HL-60 (cell line): ENCODE data around the gene PRG2.

ENCODE experiments used
- DNase-seq, 2 experiments: peaks; one replicate each; pipeline ENCODE4 v3.0.0-alpha.2; 2010 to 2020; ENCODE audit warnings: low read depth in 1 of 2, low spot score in 1 of 2
- H3K27ac ChIP-seq: fragments of 250-450 bp; sonication (Bioruptor Pico); replicated peaks from 2 replicates; pipeline ENCODE4 v1.5.1; 2020; ENCODE audit warnings: mild to moderate bottlenecking, moderate library complexity
- H3K27me3 ChIP-seq: fragments of 250-450 bp; sonication (Bioruptor Pico); 2 replicates; pipeline ENCODE4 v1.5.1; 2021; ENCODE audit warnings: mild to moderate bottlenecking, moderate library complexity; ENCODE audit not compliant: insufficient read depth, poor library complexity, severe bottlenecking
- H3K4me3 ChIP-seq: replicated peaks from 2 replicates; pipeline ENCODE4 v1.5.1; 2011; ENCODE audit warnings: mild to moderate bottlenecking, control low read depth, low read length; ENCODE audit not compliant: insufficient read depth
- CTCF ChIP-seq: IDR thresholded peaks from one replicate; pipeline ENCODE4 v1.5.1; 2011; ENCODE audit warnings: low read length, control low read depth, inconsistent platforms; ENCODE audit not compliant: insufficient read depth
- GABPA ChIP-seq: IDR thresholded peaks from 2 replicates; pipeline ENCODE4 v1.6.1; 2012; ENCODE audit warnings: low read depth
- POLR2AphosphoS5 ChIP-seq: IDR thresholded peaks from 2 replicates; pipeline ENCODE4 v1.6.1; 2012; ENCODE audit warnings: low read depth
- REST ChIP-seq: IDR thresholded peaks from 2 replicates; pipeline ENCODE4 v1.6.1; 2012; ENCODE audit warnings: low read depth; ENCODE audit not compliant: insufficient replicate concordance
- SPI1 ChIP-seq: IDR thresholded peaks from 2 replicates; pipeline ENCODE4 v1.6.1; 2012; ENCODE audit warnings: low read depth, mild to moderate bottlenecking, borderline replicate concordance

PRG2 gene

GRCh38 chr11:57391539-57391938 is 1.1 kb upstream of the PRG2 start:
- Histone ChIP-seq H3K27ac (no peak overlapping the region), H3K4me3 (no peak overlapping the region), H3K27me3 (no peaks in the 10 kb centered on the region)
- no peak for TF ChIP-seq CTCF
- TF ChIP-seq REST, result no peak
- TF ChIP-seq GABPA, result no peak
- TF ChIP-seq POLR2AphosphoS5, result no peak
- TF ChIP-seq SPI1, result no peak
- DNase-seq, result no peak

GRCh38 chr11:57391111-57391510 is 661 bp upstream of the PRG2 start:
- Histone ChIP-seq H3K27me3 (no peaks in the 10 kb centered on the region), H3K27ac (peak overlapping the region; percentile 72), H3K4me3 (no peak overlapping the region)
- no peak for TF ChIP-seq GABPA
- no peak for DNase-seq

- DNase-seq, result peak in 1 of 2 experiments; percentile 40
- no peak for TF ChIP-seq REST
- peak; percentile 45; the same call in 1 of the 2 replicates for TF ChIP-seq POLR2AphosphoS5
- no peak for TF ChIP-seq GABPA
- Histone ChIP-seq H3K4me3 (no peak overlapping the region), H3K27ac (peak overlapping the region; percentile 72), H3K27me3 (no peaks in the 10 kb centered on the region)
Measured at GRCh38 chr11:57387289-57388030, 3.0 kb downstream of the PRG2 start.

- TF ChIP-seq POLR2AphosphoS5 (peak; percentile 64), REST (no peak)
- peak overlapping the region; percentile 31 for H3K27ac ChIP-seq
- peak in 1 of 2 experiments; percentile 27 for DNase-seq
- no peak overlapping the region for H3K4me3 ChIP-seq
- no peaks in the 10 kb centered on the region for H3K27me3 ChIP-seq
Measured at GRCh38 chr11:57386178-57386940, 4.1 kb downstream of the PRG2 start.
